ENCODE data around the gene HOXD12.
A peak's percentile ranks its signal among the peaks of the same experiment; 100 is the strongest.

HOXD12 gene

DNA sequence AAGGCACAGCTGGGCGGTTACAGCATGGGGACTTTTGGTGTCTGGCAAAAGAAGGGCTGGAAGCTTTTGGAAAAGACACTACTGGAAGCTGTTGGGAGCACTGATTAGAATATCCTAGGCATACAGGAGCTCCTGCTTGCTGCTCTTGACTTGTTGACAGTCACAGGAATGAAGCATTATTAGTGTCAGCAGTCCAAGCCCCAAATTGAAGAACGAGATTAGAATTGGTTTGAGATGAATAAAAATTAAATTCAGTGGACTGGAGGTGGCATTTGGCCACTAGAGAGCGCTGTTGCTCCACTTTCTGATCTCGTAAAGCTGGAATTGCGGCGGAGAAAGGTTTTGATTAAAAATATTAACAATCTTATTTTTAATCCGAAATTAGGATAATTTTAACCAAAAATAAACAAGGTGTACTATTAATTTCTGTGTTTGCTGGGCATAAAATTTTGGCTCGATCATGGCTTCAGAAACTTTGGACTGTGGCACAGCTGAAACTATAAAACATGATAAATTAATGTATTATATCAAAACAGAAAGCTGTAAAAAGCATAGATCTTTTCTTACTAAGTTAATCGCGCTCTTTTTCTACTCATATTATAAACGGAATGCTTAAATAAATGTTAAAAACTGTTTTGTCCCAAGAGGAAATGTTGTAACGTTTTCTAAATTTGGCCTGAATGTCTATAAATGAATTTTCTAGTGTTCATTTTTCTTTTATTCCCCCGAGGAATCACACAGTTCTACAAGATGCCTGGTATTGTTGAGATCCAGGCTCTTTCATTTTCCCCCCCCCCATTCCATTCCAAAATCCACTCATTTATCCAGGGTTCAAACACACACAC, 27.6 kb downstream of the HOXD12 start:
- Histone ChIP-seq H3K9me2 (replicated peaks; ENCODE audit: control insufficient read depth, low read length) (no peaks in the 10 kb centered on the region), H3K27ac (ENCODE audit: low read depth, low read length) (no peak overlapping the region), H3K36me3 (ENCODE audit: control insufficient read depth, low read length) (no peaks in the 10 kb centered on the region), H3K27me3 (ENCODE audit: control insufficient read depth, low read length) (peaks cover 11% of the 10 kb centered on the region; the same call in 1 of the 2 replicates), H3K4me1 (ENCODE audit: control insufficient read depth, low read length) (no peaks in the 10 kb centered on the region), H3F3A (ENCODE audit: control insufficient read depth, insufficient read depth) (no peaks in the 10 kb centered on the region), H3K4me3 (ENCODE audit: low read length) (no peak overlapping the region), H4K20me1 (ENCODE audit: control insufficient read depth, insufficient read depth, low read depth, low read length) (no peaks in the 10 kb centered on the region), H3K9me3 (ENCODE audit: control insufficient read depth, insufficient read depth, low read length) (no peaks in the 10 kb centered on the region), H3K4me2 (ENCODE audit: low read length) (no peak overlapping the region), H3K79me2 (ENCODE audit: control insufficient read depth, low read length) (no peaks in the 10 kb centered on the region)
- TF ChIP-seq CTCF (IDR thresholded peaks at IDR 0.05; ENCODE audit: low read depth, low read length, poor library complexity, severe bottlenecking) (peak; percentile 83), EZH2phosphoT487 (IDR thresholded peaks at IDR 0.05; ENCODE audit: borderline replicate concordance, low read length) (no peak)

- Histone ChIP-seq H4K20me1 (ENCODE audit: control insufficient read depth, insufficient read depth, low read depth, low read length) (no peaks in the 10 kb centered on the region), H3K4me1 (ENCODE audit: control insufficient read depth, low read length) (no peaks in the 10 kb centered on the region), H3K9me3 (ENCODE audit: control insufficient read depth, insufficient read depth, low read length) (no peaks in the 10 kb centered on the region), H3K79me2 (ENCODE audit: control insufficient read depth, low read length) (no peaks in the 10 kb centered on the region), H3K9me2 (replicated peaks; ENCODE audit: control insufficient read depth, low read length) (no peaks in the 10 kb centered on the region), H3K36me3 (ENCODE audit: control insufficient read depth, low read length) (no peaks in the 10 kb centered on the region), H3K4me3 (ENCODE audit: low read length) (no peak overlapping the region), H3F3A (ENCODE audit: control insufficient read depth, insufficient read depth) (no peaks in the 10 kb centered on the region), H3K27me3 (ENCODE audit: control insufficient read depth, low read length) (peaks cover 11% of the 10 kb centered on the region; the same call in 1 of the 2 replicates), H3K4me2 (ENCODE audit: low read length) (no peak overlapping the region), H3K27ac (ENCODE audit: low read depth, low read length) (no peak overlapping the region)
- TF ChIP-seq EZH2phosphoT487 (IDR thresholded peaks at IDR 0.05; ENCODE audit: borderline replicate concordance, low read length) (no peak), CTCF (IDR thresholded peaks at IDR 0.05; ENCODE audit: low read depth, low read length, poor library complexity, severe bottlenecking) (no peak)
Observed at GRCh38 chr2:176127774-176128072, 28.1 kb downstream of the HOXD12 start.

DNA sequence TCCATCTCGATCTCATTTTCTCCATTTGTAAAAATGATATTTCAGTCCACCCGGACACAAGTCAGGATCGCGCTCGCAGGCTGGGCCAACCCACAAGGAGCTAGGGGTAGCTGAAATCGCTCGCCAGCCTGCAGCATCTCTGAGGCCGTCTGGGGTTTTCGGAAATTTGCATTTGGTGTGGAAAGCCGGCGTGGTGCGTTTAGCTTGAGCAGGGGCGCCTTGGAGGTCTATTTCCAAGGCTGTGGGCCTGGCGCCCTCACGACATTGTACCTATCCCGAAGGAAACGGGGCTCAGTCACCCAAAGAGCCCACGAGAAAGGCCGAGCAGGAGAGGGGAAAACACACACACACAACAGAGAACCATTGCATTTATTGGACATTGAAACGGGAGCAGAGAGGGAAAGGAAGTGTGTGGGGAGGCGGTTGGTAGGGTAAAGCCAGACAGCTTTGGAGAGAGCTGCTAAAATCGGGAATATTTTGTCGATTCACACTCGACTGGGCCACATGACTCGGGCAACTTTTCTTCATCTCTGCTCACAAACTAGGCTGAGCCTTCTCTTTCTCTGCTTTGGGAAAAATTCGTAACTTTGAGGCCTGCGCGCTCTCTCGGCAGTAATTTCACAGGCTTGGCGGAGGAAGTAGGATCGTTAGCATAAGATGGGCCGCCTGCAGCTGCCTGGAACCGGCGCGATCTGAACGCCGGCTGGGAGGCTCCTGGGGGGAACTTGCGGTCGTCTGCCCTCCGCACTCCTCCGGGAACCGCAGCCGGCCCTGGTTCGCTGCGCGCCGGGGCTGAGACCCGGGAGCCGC, 28.8 kb downstream of the HOXD12 start:
- H3K4me3 ChIP-seq (ENCODE audit: low read length) = no peak overlapping the region
- no peak overlapping the region for H3K4me2 ChIP-seq (ENCODE audit: low read length)
- H3K27me3 ChIP-seq (ENCODE audit: control insufficient read depth, low read length) = peaks cover 11% of the 10 kb centered on the region; the same call in 1 of the 2 replicates
- no peak for TF ChIP-seq CTCF (IDR thresholded peaks at IDR 0.05; ENCODE audit: low read depth, low read length, poor library complexity, severe bottlenecking)
- no peak for TF ChIP-seq EZH2phosphoT487 (IDR thresholded peaks at IDR 0.05; ENCODE audit: borderline replicate concordance, low read length)
- H3K36me3 ChIP-seq (ENCODE audit: control insufficient read depth, low read length) = no peaks in the 10 kb centered on the region
- H3K4me1 ChIP-seq (ENCODE audit: control insufficient read depth, low read length) = no peaks in the 10 kb centered on the region
- H3K9me2 ChIP-seq (replicated peaks; ENCODE audit: control insufficient read depth, low read length) = no peaks in the 10 kb centered on the region
- no peaks in the 10 kb centered on the region for H3K79me2 ChIP-seq (ENCODE audit: control insufficient read depth, low read length)
- no peaks in the 10 kb centered on the region for H3F3A ChIP-seq (ENCODE audit: control insufficient read depth, insufficient read depth)
- H3K9me3 ChIP-seq (ENCODE audit: control insufficient read depth, insufficient read depth, low read length) = no peaks in the 10 kb centered on the region
- H3K27ac ChIP-seq (ENCODE audit: low read depth, low read length) = no peak overlapping the region
- no peaks in the 10 kb centered on the region for H4K20me1 ChIP-seq (ENCODE audit: control insufficient read depth, insufficient read depth, low read depth, low read length)

Measured in DOHH2 (cell line).